Skeletal muscle cell (primary cell): ENCODE results near the gene BCAP31.
"Not testable (repeated sequence)": the region's sequence is repeated elsewhere in the genome, so short reads cannot be mapped to it uniquely, and the experiment has no call there.

ENCODE experiments used
- DNase-seq: peaks from one replicate; pipeline ENCODE4 v3.0.0-alpha.2; 2010; ENCODE audit warnings: low read depth
- H3K4me3 ChIP-seq: 2 replicates; pipeline ENCODE4 v1.5.1; 2011; ENCODE audit warnings: low read depth, mild to moderate bottlenecking, control low read depth, low read length, moderate library complexity

BCAP31 gene

DNA sequence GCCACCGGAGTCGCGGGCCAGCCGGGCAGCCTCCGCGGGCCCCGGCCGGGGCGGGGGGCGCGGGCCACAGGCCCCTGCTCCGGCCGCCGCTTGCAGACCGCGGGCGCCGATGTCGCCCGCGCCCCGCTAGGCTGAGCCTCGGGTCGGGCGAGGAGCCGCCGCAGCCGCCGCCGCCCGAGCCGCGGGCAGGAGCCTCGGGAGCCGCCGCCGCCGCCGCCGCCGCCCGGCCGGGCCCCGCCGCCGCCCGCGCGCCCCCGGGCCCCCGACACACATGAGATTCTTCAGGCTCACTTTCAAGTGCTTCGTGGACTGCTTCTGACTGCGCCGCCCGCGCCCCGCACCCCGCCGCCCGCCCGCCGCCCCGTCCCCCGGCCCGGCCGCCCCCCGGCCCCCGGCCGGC is 36.1 kb downstream of the BCAP31 start:
- DNase-seq, result no peak
- no peak overlapping the region for H3K4me3 ChIP-seq

GRCh38 chrX:153687121-153688039 is 36.8 kb downstream of the BCAP31 start, which contains the start of gene SLC6A8:
Gene SLC6A8, plus strand, starts transcription at chrX:153687926. Its CDS starts 649 bp downstream, at chrX:153688575.
- peak within 1 kb of the TSS; percentile 48 for H3K4me3 ChIP-seq
- DNase-seq, result no peak

GRCh38 chrX:153686711-153687110 is 37.5 kb downstream of the BCAP31 start:
- DNase-seq, result no peak
- no peak overlapping the region for H3K4me3 ChIP-seq

GRCh38 chrX:153685751-153686696 is 38.2 kb downstream of the BCAP31 start:
- DNase-seq, result no peak
- no peak overlapping the region for H3K4me3 ChIP-seq

DNA sequence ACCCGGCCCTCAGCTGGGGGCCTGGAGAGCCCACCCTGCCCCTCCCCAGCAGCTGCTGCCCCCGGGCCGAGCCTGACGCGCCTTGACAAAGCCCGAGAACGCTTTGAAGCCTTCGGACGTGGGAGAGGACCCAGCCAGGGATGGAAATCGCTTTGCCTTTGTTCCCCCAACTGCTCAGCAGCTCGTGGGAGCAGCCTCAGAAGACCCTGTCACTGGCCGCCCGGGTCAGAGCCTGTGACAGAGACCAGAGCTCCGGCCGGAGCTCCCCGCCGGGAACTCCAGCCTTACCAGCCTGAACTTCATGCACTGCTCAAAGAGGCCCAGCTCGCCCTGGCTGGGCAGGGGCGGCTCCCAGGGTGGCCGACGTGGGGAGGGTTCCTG is 39.0 kb downstream of the BCAP31 start:
- no peak for DNase-seq
- H3K4me3 ChIP-seq, result no peak overlapping the region

DNA sequence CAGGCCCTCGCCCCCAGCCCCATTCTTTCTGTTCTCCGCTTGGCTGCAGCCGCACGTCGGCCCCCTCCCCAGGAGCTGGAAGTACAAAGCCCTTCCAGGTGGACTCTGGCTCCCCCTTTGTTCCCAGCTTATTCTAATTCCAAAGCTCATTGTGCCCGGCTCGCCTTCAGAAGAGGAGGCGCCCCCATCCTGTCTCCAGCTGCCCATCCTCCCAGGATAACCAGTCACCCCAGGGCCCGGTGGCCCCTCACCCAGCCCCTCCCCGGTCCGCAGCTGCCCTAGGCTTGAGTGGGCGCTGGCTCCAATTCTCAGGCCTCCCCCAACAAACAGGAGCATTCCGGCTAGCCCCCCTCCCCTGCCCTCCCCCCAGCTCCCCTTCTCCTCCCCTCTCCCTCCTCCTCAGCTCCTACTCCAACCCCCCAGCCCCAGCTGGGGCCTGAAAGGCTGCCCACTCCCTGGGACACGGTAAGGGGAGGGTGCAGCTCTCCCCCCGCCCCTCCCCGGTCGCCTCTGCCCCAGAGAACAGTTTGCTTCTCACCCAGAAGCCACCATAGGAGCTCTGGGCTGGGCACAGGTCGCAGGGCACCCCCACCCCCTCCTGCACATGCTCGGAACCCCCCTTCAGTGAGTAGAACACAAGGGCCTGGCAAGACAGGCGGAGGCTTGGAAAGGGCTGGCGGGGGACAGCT is 39.6 kb downstream of the BCAP31 start:
- no peak for DNase-seq
- H3K4me3 ChIP-seq, result no peak overlapping the region

- DNase-seq, H3K4me3 ChIP-seq: not testable (repeated sequence)
Observed at GRCh38 chrX:153683486-153683885, 40.7 kb downstream of the BCAP31 start.

DNA sequence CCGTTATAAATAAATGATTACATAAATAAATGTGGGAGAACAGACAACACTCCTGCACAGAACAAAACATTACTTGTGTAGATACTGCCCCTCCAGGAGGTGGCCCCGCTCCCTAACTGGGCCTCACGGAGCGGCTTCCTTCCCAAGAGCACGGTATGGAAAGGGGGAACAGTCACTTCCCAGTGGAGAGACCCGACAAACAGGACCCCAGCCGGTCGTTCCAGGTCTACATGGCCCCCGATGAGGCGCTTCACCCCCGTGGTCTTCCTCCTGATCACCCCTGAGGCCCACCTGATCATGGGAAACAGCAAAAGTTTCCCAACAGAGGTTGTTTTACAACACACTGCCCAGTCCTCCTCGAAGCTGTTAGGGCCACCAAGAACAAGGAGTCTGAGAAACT is 43.0 kb downstream of the BCAP31 start:
- no peak overlapping the region for H3K4me3 ChIP-seq
- DNase-seq, result no peak

DNA sequence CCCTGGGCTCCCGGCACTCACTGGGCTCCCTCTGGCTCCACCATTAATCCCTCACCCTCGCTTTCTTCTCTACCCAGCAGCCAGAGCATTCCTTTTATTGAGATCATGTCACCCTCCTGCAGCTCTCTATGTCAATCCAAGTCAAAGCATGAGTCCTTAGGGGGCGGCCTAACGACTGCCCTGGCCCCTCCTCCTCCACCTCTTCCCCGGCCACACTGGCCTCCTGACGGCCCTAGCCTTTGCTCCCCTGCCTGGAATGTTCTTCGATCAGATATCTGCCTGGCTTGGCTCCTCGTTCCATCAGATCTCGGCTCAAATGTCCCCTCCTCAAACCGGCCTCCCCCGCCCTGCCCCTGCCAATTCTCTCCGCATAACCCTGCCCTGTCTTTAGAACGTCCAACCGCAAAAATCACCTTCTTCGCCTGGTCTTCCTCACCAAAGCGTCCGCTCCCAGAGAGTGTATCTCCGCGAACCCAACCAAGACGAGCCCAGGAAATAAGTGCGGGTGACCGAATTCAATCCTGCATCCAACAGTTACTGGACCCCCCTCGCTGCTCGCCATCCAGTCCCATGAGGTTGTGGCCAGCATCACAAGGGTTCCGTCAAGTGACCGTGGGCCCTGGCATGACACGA is 49.9 kb downstream of the BCAP31 start:
- H3K4me3 ChIP-seq, result no peak overlapping the region
- DNase-seq, result no peak

DNA sequence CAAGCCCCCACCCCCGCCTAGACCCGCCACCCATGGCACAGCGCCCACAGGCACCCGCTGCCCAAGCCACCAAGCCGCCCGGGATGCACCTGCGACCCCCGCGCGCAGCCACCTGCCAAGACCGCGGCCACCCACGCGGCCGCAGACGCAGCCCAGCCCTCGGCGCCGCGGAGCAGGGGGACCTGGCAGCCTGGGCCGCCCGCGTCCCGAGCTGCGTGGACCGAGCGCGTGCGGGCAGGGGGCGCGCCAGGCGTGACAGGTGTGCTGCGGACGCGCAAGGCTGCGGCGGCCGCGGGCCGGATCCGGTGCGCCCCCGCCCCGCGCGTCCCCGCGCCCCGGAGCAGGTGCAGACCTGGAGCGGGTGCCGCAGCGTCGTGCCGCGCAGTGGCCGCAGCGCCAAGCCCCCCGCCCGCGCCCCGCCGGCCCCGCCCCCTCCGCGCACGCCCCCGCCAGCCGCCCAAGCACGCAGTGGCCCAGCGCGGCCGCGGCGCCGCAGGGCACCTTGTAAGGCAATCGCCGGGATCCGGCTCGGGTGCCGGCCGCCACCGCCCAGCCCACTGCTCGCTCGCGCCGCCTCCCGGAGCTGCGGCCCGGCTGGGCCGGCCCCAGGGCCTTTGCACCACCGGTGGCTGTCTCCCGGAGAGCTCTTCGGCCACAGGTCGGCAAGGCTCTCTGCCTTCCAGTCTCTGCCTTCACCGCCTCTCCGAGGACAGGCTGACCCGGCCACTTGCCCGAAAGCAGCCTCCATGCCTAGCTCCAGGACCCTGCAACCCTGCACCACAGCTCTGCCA is 50.6 kb downstream of the BCAP31 start, which contains the start of gene PNCK:
Gene PNCK, minus strand, starts transcription at position 386 of the 791 bp plus-strand sequence. CDS start 737 bp downstream, outside the sequence.
- H3K4me3 ChIP-seq, result no peak within 1 kb of the TSS
- DNase-seq, result no peak

DNA sequence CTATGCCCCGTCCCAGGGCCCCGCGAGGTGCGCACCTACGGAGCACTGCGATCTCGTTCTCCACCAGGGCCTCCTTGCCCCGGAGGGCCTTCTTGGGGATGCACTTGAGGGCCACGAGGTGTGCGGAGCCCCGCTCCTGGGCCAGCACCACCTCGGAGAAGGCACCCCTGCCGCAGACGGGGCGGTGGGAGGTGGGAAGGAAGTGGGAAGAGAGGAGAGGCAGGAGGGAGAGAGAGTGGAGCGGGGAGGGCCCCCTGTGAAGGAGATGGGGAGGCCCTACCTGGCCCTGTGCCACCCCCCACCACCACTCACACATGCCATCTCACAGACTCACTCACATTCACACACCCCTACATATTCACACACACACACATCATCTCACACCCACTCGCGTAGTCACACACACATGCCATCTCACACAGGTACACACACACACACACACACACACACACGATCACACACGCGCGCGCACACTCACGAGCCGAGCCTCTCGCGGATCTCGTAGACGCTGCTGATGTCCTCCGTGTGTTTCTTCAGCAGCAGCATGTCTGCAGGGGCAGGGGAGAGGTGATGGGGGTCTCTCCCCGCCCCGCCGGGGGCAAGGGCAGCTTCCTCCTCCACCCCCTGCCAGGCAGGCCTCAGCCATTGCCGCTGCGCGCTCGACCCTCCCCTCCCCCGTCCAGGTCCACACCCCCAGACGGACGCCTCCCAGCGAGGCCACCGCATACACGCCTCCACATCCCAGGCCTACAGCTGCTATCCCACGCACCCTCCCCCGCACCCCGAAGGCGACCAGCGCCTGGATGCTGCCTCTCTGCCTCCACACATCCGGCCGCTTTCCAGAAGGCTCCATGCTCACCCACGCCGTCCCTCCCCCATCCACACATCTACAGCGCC is 51.4 kb downstream of the BCAP31 start:
- no peak overlapping the region for H3K4me3 ChIP-seq
- DNase-seq, result no peak

DNA sequence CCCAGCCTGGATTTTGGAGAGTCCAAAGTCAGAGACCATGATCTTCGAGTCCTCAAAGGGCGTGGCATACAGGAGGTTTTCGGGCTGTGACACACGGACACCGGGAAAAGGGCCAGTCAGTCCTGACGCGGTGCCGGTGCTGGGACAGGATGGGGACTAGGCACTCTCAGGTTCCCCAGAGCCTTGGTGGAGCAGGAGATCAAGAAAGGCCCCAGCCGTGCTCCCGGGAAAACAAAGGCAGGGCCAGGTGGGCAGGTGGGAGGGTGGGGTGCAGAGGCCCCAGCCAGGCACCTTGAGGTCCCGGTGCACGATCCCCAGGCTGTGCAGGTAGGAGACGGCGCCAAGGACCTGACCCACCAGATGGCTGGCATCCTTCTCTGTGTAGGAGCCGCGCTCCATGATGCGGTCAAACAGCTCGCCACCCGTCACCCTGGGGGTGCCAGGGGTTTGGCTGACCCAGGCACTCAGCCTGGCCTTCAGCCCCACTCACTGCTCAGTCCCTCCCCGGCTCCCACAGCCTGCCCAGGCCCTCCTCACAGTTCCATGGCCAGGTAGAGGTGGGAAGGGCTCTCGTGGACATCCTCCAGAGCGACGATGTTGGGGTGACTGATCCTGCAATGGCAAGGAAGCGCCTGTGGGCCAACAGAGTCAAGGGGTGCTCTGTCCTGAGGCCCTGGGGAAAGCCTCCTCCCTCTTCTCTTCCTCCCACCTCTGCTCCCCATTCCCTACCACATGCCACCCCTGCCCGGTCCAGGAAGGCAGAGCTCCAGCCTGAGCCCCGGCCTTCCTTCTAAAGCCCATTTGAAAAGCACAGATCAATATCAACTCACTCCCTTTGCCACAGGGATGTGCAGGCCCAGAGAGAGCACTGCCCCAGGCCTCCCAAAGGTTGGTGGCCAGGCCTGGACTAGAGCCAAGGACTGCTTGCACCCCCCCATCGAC is 52.3 kb downstream of the BCAP31 start:
- no peak overlapping the region for H3K4me3 ChIP-seq
- no peak for DNase-seq

GRCh38 chrX:153670748-153671588 is 53.2 kb downstream of the BCAP31 start:
- no peak for DNase-seq
- no peak overlapping the region for H3K4me3 ChIP-seq

- H3K4me3 ChIP-seq, result no peak overlapping the region
- no peak for DNase-seq
Observed at GRCh38 chrX:153669901-153670731, 54.1 kb downstream of the BCAP31 start.
